Medulla oblongata (tissue), 1 donor: ENCODE measurements around the gene APBA1.
"Not testable (repeated sequence)": the region's sequence is repeated elsewhere in the genome, so short reads cannot be mapped to it uniquely, and the experiment has no call there.

ENCODE experiments used
- DNase-seq: peaks from one replicate; pipeline ENCODE4 v3.0.0-alpha.2; 2015; ENCODE audit errors: extremely low spot score

APBA1 gene

GRCh38 chr9:69605406-69605805, 66.8 kb downstream of the APBA1 start:
- no peak for DNase-seq

- no peak for DNase-seq
Observed at GRCh38 chr9:69604568-69605219, 67.5 kb downstream of the APBA1 start.

- DNase-seq, result no peak
Observed at GRCh38 chr9:69603656-69604055, 68.5 kb downstream of the APBA1 start.

- no peak for DNase-seq
Observed at GRCh38 chr9:69602773-69603172, 69.4 kb downstream of the APBA1 start.

GRCh38 chr9:69601698-69602097, 70.5 kb downstream of the APBA1 start:
- no peak for DNase-seq

GRCh38 chr9:69600314-69601047, 71.7 kb downstream of the APBA1 start:
- no peak for DNase-seq

GRCh38 chr9:69599232-69599971, 72.8 kb downstream of the APBA1 start:
- DNase-seq, result no peak

- not testable (repeated sequence) for DNase-seq
Observed at GRCh38 chr9:69596906-69597305, 75.3 kb downstream of the APBA1 start.

GRCh38 chr9:69594180-69594579, 78.0 kb downstream of the APBA1 start:
- no peak for DNase-seq

GRCh38 chr9:69593756-69594155, 78.4 kb downstream of the APBA1 start:
- DNase-seq, result no peak

- no peak for DNase-seq
Observed at GRCh38 chr9:69593301-69593700, 78.9 kb downstream of the APBA1 start.

- DNase-seq, result peak; percentile 29
Observed at GRCh38 chr9:69590266-69590665, 81.9 kb downstream of the APBA1 start.

GRCh38 chr9:69589156-69589555, 83.0 kb downstream of the APBA1 start:
- no peak for DNase-seq

GRCh38 chr9:69585571-69585970, 86.6 kb downstream of the APBA1 start:
- no peak for DNase-seq

GRCh38 chr9:69584759-69585158, 87.4 kb downstream of the APBA1 start:
- no peak for DNase-seq

- no peak for DNase-seq
Observed at GRCh38 chr9:69583645-69584234, 88.4 kb downstream of the APBA1 start.

GRCh38 chr9:69582544-69583297, 89.5 kb downstream of the APBA1 start:
- DNase-seq, result peak; percentile 51

- no peak for DNase-seq
Observed at GRCh38 chr9:69582018-69582417, 90.2 kb downstream of the APBA1 start.

- no peak for DNase-seq
Observed at GRCh38 chr9:69580582-69581214, 91.5 kb downstream of the APBA1 start.

GRCh38 chr9:69579760-69580581, 92.2 kb downstream of the APBA1 start:
- no peak for DNase-seq
